Measurements from ENCODE around the gene RHOH.

RHOH gene

GRCh38 chr4:40233227-40233626 lies 36.4 kb downstream of the RHOH start:
- Mint-ChIP-seq H3K36me3 (peaks cover 33% of the 10 kb centered on the region), H3K4me3 (no peak overlapping the region), H3K27ac (peak overlapping the region; percentile 18), H3K4me1 (peaks cover 97% of the 10 kb centered on the region), H3K27me3 (no peaks in the 10 kb centered on the region), H3K9me3 (peaks cover 5% of the 10 kb centered on the region)

GRCh38 chr4:40234519-40235039 lies 37.7 kb downstream of the RHOH start:
- Mint-ChIP-seq H3K27me3 (no peaks in the 10 kb centered on the region), H3K4me1 (peaks cover 98% of the 10 kb centered on the region), H3K9me3 (peaks cover 5% of the 10 kb centered on the region), H3K4me3 (peak overlapping the region; percentile 78), H3K36me3 (peaks cover 40% of the 10 kb centered on the region), H3K27ac (peak overlapping the region; percentile 96)

- peak overlapping the region; percentile 99 for H3K27ac Mint-ChIP-seq
- H3K4me1 Mint-ChIP-seq, result peaks cover 94% of the 10 kb centered on the region
- peak overlapping the region; percentile 77 for H3K4me3 Mint-ChIP-seq
- no peaks in the 10 kb centered on the region for H3K9me3 Mint-ChIP-seq
- H3K27me3 Mint-ChIP-seq, result no peaks in the 10 kb centered on the region
- H3K36me3 Mint-ChIP-seq, result peaks cover 41% of the 10 kb centered on the region
These were observed 41.3 kb downstream of the RHOH start for GRCh38 chr4:40238008-40238699.

DNA sequence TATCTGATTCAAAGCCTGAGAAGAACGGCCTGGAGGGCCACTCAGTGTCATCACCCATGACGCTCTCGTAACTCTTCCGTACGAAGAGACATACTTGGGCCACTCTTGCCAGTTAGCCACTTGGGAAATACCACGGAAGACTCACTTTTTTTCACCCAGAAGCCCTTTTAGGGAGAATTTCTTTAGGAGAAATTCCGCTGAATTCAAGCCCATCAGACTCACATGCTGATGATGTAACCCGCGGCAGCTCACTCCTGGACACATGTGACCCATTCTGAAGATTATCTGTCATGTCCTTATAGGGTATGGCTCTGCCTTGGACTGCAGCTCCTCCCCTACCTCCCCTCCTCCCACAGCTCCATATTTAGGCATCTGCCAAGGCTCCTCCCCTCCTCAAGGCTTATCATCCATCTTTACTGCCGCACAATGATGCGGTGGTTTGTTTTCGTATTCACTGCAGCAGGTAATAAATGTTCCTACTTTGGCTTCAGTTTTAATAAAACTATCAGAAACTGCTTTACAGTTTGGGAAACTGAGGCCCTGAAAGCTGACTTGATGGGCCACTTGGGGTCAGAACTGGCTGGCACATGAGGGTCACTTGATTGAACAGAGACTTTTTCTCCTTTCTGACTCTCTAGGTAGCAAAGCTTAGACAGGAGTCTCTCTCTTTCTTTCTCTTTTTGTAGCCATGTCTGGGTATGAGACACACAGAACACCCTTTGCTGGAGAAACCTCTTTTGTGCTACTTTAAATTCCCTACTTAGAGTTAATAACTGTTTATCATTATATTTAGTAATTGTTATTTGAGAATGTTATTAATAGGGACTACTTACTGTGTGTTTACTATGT lies 42.1 kb downstream of the RHOH start:
- peaks cover 46% of the 10 kb centered on the region for H3K36me3 Mint-ChIP-seq

GRCh38 chr4:40240040-40240653 lies 43.3 kb downstream of the RHOH start:
- Mint-ChIP-seq H3K9me3 (peaks cover 5% of the 10 kb centered on the region), H3K4me1 (peaks cover 94% of the 10 kb centered on the region), H3K27ac (peak overlapping the region; percentile 93), H3K27me3 (no peaks in the 10 kb centered on the region), H3K36me3 (peaks cover 46% of the 10 kb centered on the region), H3K4me3 (peak overlapping the region; percentile 77)

More for the DNA sequence above, 42.1 kb downstream of the RHOH start:
- no peaks in the 10 kb centered on the region for H3K9me3 Mint-ChIP-seq
- H3K27me3 Mint-ChIP-seq, result no peaks in the 10 kb centered on the region
- peak overlapping the region; percentile 77 for H3K4me3 Mint-ChIP-seq
- peak overlapping the region; percentile 99 for H3K27ac Mint-ChIP-seq
- H3K4me1 Mint-ChIP-seq, result peaks cover 96% of the 10 kb centered on the region

DNA sequence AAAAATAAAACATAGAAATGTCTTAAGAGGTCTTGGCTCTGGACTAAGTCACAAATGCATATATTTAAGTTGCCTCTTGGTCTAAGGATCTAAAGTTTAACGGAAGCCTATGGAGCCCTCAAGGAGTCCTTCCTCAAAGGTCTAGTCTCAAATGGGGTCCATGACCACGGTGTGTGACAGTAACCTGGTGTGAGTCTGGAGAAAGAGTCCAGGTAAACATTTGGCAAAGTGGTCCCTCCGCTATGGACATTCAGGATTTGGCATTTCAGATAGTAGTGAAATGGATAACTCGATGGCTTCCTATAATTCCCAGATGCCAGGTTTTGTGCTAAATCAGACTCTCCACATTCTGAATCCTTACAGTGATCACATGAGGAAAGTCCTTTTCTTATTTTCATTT lies 44.2 kb downstream of the RHOH start:
- Mint-ChIP-seq H3K4me1 (peaks cover 94% of the 10 kb centered on the region), H3K9me3 (peaks cover 5% of the 10 kb centered on the region), H3K4me3 (peak overlapping the region; percentile 83), H3K27me3 (no peaks in the 10 kb centered on the region), H3K27ac (peak overlapping the region; percentile 88), H3K36me3 (peaks cover 50% of the 10 kb centered on the region)

- Mint-ChIP-seq H3K4me1 (peaks cover 94% of the 10 kb centered on the region), H3K9me3 (peaks cover 5% of the 10 kb centered on the region), H3K27me3 (no peaks in the 10 kb centered on the region), H3K4me3 (peak overlapping the region; percentile 83), H3K27ac (peak overlapping the region; percentile 88), H3K36me3 (peaks cover 50% of the 10 kb centered on the region)
These were observed 45.1 kb downstream of the RHOH start for GRCh38 chr4:40241941-40242340.

GRCh38 chr4:40243386-40243948 lies 46.6 kb downstream of the RHOH start:
- peaks cover 93% of the 10 kb centered on the region for H3K4me1 Mint-ChIP-seq
- H3K9me3 Mint-ChIP-seq, result peaks cover 5% of the 10 kb centered on the region
- H3K4me3 Mint-ChIP-seq, result peak overlapping the region; percentile 83
- no peaks in the 10 kb centered on the region for H3K27me3 Mint-ChIP-seq
- peaks cover 45% of the 10 kb centered on the region for H3K36me3 Mint-ChIP-seq
- H3K27ac Mint-ChIP-seq, result peak overlapping the region; percentile 88

DNA sequence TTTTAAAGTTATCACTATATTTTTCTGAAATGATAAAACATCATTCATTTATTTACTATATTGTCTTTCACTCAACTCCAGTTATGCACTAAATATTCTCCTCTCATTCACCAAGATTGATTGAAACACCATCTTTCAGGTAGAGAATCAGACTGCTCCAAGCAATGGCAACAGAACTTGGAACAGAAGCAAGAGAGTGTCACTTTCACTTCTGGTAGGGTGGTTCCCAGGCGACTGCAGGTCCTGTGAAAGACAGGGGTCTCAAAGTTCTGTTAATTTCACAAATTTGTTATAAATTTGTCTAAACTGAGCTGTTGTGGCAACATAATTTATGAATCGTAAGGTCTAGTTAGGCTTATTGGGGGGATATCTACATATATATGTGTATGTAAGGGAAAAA lies 47.8 kb downstream of the RHOH start:
- peak overlapping the region; percentile 99 for H3K27ac Mint-ChIP-seq
- peak overlapping the region; percentile 82 for H3K4me3 Mint-ChIP-seq
- peaks cover 93% of the 10 kb centered on the region for H3K4me1 Mint-ChIP-seq
- peaks cover 38% of the 10 kb centered on the region for H3K36me3 Mint-ChIP-seq
- H3K27me3 Mint-ChIP-seq, result no peaks in the 10 kb centered on the region
- H3K9me3 Mint-ChIP-seq, result peaks cover 5% of the 10 kb centered on the region

DNA sequence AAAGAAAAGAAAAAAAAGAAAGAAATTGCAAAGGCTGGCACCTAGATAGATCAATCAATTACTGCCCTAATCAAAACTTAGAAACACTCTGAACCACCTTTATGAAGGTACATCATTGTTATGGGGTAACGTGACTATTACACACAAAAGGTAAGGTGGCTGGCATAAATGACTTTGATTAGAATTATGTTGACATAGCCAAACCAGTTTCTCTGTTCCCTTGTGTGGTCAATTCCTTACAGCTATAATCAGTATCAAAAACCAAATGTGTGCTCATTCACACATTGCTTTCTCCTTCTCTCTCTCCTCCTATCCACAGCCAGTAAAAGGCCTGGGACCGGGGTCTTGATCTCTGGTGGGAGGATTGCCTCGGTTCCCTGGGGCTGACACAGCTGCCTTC lies 48.7 kb downstream of the RHOH start:
- Mint-ChIP-seq H3K36me3 (peaks cover 33% of the 10 kb centered on the region), H3K9me3 (peaks cover 5% of the 10 kb centered on the region), H3K27me3 (no peaks in the 10 kb centered on the region), H3K4me1 (peaks cover 91% of the 10 kb centered on the region), H3K27ac (peak overlapping the region; percentile 99), H3K4me3 (peak overlapping the region; percentile 82)

DNA sequence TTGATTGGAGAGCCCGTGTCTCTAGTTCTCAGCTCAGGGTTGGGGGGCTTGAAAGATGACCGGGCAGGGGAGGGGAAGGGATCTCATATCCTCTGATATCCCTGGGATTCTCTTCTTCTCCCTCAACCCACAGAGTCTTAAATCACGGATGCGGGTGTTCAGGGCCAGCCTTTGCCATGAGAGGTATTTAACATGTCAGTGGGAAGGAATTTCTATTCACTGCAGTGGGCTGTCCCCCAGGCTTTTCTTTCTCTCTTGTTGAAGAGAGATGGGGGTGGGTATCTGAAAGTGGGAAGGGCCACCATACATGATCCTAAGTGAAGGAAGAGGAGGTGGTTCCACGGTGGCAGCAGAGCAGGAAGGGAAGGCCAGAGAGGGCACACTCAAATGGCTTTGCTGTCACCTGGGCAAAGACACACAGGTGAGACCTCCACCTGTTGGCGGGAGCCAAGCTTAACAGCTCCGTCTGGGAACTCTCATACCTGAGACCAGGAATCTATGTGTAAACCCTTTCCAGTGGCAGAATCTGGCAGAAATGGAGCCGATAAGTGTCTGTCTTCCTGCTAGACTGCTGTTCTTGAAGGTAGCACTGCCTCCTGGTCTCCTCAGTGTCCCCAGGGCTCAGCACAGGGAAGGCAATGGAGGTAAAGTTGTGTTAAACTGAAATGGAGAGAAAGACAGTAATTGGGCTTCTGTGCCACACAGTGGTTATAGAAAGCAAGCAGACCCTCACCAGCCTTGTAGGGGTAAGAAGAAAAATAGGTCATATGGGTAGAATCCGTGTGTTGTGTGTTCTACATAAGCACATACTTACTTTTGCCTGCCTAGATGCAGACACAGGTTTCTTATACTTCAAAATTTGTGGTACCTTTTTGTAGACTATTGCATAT lies 49.4 kb downstream of the RHOH start:
- H3K9me3 Mint-ChIP-seq, result peaks cover 5% of the 10 kb centered on the region
- H3K27me3 Mint-ChIP-seq, result no peaks in the 10 kb centered on the region
- peak overlapping the region; percentile 59 for H3K4me3 Mint-ChIP-seq
- H3K36me3 Mint-ChIP-seq, result peaks cover 30% of the 10 kb centered on the region
- peak overlapping the region; percentile 99 for H3K27ac Mint-ChIP-seq
- peaks cover 92% of the 10 kb centered on the region for H3K4me1 Mint-ChIP-seq

GRCh38 chr4:40246938-40247337 lies 50.1 kb downstream of the RHOH start:
- no peaks in the 10 kb centered on the region for H3K27me3 Mint-ChIP-seq
- peak overlapping the region; percentile 99 for H3K27ac Mint-ChIP-seq
- H3K36me3 Mint-ChIP-seq, result peaks cover 30% of the 10 kb centered on the region
- H3K4me1 Mint-ChIP-seq, result peaks cover 92% of the 10 kb centered on the region
- peak overlapping the region; percentile 59 for H3K4me3 Mint-ChIP-seq
- peaks cover 5% of the 10 kb centered on the region for H3K9me3 Mint-ChIP-seq

GRCh38 chr4:40247350-40247749 lies 50.5 kb downstream of the RHOH start:
- peaks cover 5% of the 10 kb centered on the region for H3K9me3 Mint-ChIP-seq
- no peaks in the 10 kb centered on the region for H3K27me3 Mint-ChIP-seq
- peaks cover 30% of the 10 kb centered on the region for H3K36me3 Mint-ChIP-seq
- H3K27ac Mint-ChIP-seq, result peak overlapping the region; percentile 99
- H3K4me3 Mint-ChIP-seq, result peak overlapping the region; percentile 59
- peaks cover 89% of the 10 kb centered on the region for H3K4me1 Mint-ChIP-seq

- H3K4me3 Mint-ChIP-seq, result peak overlapping the region; percentile 1
- H3K9me3 Mint-ChIP-seq, result no peaks in the 10 kb centered on the region
- no peaks in the 10 kb centered on the region for H3K27me3 Mint-ChIP-seq
- H3K4me1 Mint-ChIP-seq, result peaks cover 81% of the 10 kb centered on the region
- peak overlapping the region; percentile 95 for H3K27ac Mint-ChIP-seq
- H3K36me3 Mint-ChIP-seq, result peaks cover 5% of the 10 kb centered on the region
These were observed 54.5 kb downstream of the RHOH start for GRCh38 chr4:40251366-40251765.

Measured in activated naive CD4-positive, alpha-beta T cell treated with anti-CD3 and anti-CD28 coated beads, Interleukin-2, amount 50 U/mL, for 24 hours (primary cell).